Stromal cell of bone marrow (primary cell): ENCODE results near the gene PPP2CA.
"Not testable (repeated sequence)": the region's sequence is repeated elsewhere in the genome, so short reads cannot be mapped to it uniquely, and the experiment has no call there.

ENCODE experiments used
- DNase-seq: peaks from one replicate; pipeline ENCODE4 v3.0.0-alpha.2; 2012; ENCODE audit warnings: low read depth

The PPP2CA gene

DNA sequence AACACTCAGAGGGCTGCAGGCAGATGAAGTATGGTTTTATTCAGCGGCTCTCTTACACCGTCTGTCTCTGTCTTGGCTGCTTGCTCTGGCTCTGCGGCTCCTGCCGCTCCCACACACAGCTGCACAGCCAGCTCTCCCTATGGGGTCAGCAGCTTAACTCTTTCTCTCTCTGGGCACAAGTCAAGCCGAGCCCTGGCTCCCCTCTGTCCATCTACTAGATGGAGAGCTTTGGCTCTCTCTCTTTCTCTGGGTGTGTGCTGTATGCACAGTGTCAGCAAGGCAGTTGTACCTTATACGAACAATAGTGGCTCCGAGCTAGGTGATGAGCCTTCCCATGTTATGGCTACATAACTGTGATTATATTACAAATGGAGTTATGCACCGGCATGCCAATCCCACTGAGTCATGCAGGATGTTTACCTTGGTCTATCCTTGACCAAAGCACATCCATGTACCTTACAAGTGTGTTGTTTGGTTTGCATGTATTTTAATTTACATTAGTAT, 19.3 kb upstream of the PPP2CA start:
- DNase-seq: peak; percentile 23

GRCh38 chr5:134242146-134242545, 16.3 kb upstream of the PPP2CA start:
- DNase-seq: peak; percentile 95

DNA sequence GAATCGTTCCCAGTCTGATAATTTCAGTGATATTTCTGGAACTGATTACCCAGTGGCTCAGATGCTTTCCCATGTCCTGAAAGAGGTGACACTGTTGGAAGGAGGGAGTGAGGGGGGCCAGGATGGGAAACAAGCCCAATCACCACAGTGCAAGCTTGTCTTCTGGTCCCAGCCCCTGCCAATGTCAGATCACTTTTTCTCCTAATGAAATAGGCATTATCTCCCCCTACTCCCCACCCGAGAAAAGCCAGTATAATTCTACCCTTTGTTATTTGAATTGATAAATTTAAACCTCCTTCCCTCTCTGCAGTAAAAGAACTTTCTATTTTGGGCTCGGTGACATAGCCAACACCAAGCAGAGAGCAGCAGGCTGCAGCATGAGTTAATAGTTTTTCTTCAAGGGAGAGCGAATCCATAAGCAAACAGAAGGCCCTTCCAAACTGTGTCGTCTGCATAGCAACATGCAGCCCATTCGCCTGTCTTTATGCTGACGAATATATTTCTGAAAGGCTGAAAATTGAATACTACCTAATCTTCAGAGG, 14.6 kb upstream of the PPP2CA start:
- peak; percentile 73 for DNase-seq

DNA sequence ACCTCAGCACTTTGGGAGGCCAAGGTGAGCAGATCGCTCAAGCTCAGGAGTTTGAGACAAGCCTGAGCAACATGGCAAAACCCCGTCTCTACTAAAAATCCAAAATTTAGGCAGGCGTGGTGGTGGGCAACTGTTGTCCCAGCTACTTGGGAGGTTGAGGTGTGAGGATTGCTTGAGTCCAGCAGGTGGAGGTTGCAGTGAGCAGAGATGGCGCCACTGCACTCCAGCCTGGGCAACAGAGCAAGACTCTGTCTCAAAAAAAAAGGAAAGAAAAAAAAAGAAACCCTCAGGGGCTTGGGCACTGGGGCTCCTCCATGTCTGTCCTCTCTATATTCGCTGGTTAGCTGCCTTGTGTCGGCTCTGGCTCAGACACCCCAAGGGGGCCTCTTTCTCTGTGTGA, 10.9 kb upstream of the PPP2CA start:
- DNase-seq: no peak

- no peak for DNase-seq
Measured at GRCh38 chr5:134236318-134236717, 10.4 kb upstream of the PPP2CA start.

DNA sequence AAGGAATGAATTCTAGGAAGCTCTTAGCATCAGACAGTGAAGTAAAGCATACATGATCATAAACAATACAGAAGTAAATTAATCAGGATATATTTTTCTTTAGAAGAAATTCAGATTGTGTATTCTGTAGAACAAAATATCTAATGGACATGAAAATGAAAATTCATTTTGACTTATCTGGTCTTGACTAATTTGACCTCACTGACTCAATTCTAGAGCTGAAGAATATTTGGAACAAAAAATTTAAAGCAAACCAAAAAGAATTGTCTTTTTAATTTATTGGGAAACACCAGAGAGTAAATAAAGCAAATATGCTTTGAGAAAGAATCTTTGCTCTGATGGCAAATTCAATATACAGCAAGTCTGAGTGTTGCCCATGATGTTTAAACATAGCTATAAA, 2.8 kb upstream of the PPP2CA start:
- no peak for DNase-seq

DNA sequence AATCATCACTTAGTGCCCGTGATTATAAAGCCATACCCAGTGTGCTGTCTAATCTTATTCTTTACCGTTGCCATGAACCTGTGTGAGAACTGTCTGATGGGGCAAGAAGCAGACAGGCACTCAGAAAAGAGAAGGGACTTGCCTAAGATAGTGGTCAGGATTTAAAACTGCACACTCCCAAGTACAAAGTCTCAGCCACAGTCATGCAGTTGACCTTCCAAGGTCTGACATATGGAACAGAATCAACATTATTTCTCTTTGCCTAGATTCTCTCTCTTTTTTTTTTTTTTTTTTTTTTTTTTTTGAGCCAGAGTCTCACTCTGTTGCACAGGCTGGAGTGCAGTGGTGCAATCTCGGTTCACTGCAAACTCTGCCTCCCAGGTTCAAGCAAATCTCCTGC, 1.9 kb upstream of the PPP2CA start:
- no peak for DNase-seq

DNA sequence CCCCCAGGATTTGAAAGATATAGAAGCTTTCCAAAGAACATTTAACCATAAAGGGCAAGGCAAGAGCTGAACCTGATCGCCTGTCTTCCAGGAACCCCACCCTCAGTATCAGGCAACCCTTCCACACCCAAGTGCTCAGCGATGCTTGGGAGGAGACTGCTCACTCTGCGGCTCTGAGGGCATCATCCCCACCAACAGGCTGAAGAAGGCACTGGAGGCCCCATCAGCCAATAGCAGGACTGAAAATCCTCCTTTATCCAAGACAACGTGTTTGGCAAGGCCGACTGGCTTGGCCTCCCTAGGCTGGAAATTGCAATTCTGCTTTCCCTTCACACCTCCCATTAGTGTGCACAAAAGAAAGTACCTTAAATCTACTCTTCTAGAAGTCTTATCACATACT, 1.4 kb upstream of the PPP2CA start:
- no peak for DNase-seq

- DNase-seq: no peak
Measured at GRCh38 chr5:134226441-134227192, 744 bp upstream of the PPP2CA start.

- DNase-seq: peak; percentile 61
Measured at GRCh38 chr5:134224888-134225779, 739 bp downstream of the PPP2CA start.

- DNase-seq: no peak
Measured at GRCh38 chr5:134223406-134224248, 2.2 kb downstream of the PPP2CA start.

- not testable (repeated sequence) for DNase-seq
Measured at GRCh38 chr5:134221690-134222089, 4.2 kb downstream of the PPP2CA start.

GRCh38 chr5:134215757-134216156, 10.1 kb downstream of the PPP2CA start:
- no peak for DNase-seq

- peak; percentile 62 for DNase-seq
Measured at GRCh38 chr5:134211263-134212031, 14.4 kb downstream of the PPP2CA start.

GRCh38 chr5:134209477-134210245, 16.2 kb downstream of the PPP2CA start:
- DNase-seq: no peak

DNA sequence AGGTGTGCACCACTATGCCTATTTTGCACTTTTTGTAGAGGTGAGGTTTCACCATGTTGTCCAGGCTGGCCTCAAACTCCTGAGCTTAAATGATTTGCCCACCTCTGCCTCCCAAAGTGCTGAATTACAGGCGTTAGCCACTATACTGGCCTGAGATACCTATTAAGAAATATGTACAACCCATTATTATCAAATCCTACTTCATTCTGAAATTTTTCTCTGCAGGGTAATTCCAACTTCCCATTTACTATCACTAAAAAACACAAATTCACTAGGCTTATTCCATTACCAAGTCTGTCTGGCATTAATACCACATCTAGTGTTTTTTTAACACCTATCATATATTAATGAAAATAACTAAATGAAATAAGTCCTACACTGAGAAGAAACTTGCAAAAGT, 18.2 kb downstream of the PPP2CA start:
- no peak for DNase-seq

GRCh38 chr5:134206627-134207160, 19.2 kb downstream of the PPP2CA start:
- no peak for DNase-seq

- DNase-seq: no peak
Measured at GRCh38 chr5:134204575-134204974, 21.3 kb downstream of the PPP2CA start.

- no peak for DNase-seq
Measured at GRCh38 chr5:134203630-134204029, 22.2 kb downstream of the PPP2CA start.

DNA sequence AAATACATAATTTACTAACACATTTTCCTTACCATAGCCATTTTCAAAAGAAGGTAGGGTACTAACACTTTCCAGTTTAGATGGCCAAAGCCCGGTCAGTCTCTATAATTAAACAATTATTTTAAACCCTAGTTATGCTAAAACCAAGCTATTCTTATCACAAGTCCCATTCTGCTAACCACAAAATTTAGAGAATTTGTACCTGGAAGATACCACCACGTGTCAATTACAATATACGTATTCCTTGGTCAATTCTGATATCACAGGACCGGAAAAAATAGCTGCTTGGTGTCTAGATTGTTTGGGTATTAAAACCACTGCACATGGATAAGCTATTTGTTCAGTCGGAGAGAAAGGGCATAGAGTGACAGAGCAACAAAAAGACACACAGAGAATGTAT, 30.2 kb downstream of the PPP2CA start:
- DNase-seq: no peak
